Neutrophil (primary cell): Measurements from ENCODE around the gene BRI3.
A peak's percentile ranks its signal among the peaks of the same experiment; 100 is the strongest.

Experiments
- H3K27ac ChIP-seq: fragments of 200-600 bp; sonication (generic); 2 replicates; pipeline ENCODE4 v1.5.1; 2016; ENCODE audit warnings: mild to moderate bottlenecking, moderate library complexity
- H3K27me3 ChIP-seq: fragments of 200-600 bp; sonication (generic); 2 replicates; pipeline ENCODE4 v1.6.0; 2016; ENCODE audit warnings: mild to moderate bottlenecking
- H3K36me3 ChIP-seq: fragments of 200-600 bp; sonication (generic); 2 replicates; pipeline ENCODE4 v1.5.1; 2017
- H3K4me1 ChIP-seq, 2 experiments: fragments of 200-600 bp in 1 of 2; sonication (generic) in 1 of 2; 1 replicate in 1 of 2; 2 replicates in 1 of 2; pipeline versions ENCODE4 v1.5.1 to v1.6.1; 2013 to 2016; ENCODE audit warnings: low read depth in 1 of 2, low read length in 1 of 2, mild to moderate bottlenecking in 1 of 2, moderate library complexity in 1 of 2; ENCODE audit not compliant: control insufficient read depth in 1 of 2, insufficient read depth in 1 of 2
- H3K4me3 ChIP-seq, 2 experiments: fragments of 200-600 bp in 1 of 2; sonication (generic) in 1 of 2; 1 replicate in 1 of 2; 2 replicates in 1 of 2; pipeline ENCODE4 v1.5.1; 2013 to 2016; ENCODE audit warnings: low read depth in 1 of 2, low read length in 1 of 2, mild to moderate bottlenecking in 1 of 2, moderate library complexity in 1 of 2
- H3K9me3 ChIP-seq: fragments of 200-600 bp; sonication (generic); 2 replicates; pipeline ENCODE4 v1.5.1; 2016
- TF ChIP-seq, protein P1 (sequence below): fragments of 200-600 bp; sonication (generic); IDR thresholded peaks from 2 replicates; pipeline ENCODE4 v1.5.1; 2016; ENCODE audit warnings: antibody characterized with exemption

BRI3 gene

DNA sequence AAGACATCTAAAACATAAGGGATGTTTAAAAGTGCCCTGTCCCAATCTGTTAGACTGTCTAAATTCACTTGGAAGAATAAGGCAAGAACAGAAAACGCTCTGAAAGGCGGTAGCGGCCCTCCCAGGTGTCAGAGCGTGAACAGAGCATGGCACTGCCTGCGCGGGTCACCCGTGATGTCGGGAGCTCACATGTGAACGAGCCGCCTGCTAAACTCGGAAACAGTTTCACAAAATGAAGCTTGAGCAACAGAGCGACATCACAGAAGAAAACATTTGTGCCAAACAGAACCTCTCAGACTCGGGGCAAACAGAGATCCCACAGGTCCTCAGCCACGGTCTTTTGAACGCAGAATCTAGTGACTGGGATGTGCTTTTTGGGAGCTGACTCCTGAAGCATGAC is 12.8 kb downstream of the BRI3 start:
- Histone ChIP-seq H3K4me1 (peaks cover 16 to 19% of the 10 kb centered on the region in 2 experiments), H3K27me3 (no peaks in the 10 kb centered on the region), H3K27ac (peak overlapping the region; percentile 50), H3K4me3 (no peak overlapping the region), H3K36me3 (peaks cover 89% of the 10 kb centered on the region), H3K9me3 (no peaks in the 10 kb centered on the region)
- TF ChIP-seq, protein P1, sequence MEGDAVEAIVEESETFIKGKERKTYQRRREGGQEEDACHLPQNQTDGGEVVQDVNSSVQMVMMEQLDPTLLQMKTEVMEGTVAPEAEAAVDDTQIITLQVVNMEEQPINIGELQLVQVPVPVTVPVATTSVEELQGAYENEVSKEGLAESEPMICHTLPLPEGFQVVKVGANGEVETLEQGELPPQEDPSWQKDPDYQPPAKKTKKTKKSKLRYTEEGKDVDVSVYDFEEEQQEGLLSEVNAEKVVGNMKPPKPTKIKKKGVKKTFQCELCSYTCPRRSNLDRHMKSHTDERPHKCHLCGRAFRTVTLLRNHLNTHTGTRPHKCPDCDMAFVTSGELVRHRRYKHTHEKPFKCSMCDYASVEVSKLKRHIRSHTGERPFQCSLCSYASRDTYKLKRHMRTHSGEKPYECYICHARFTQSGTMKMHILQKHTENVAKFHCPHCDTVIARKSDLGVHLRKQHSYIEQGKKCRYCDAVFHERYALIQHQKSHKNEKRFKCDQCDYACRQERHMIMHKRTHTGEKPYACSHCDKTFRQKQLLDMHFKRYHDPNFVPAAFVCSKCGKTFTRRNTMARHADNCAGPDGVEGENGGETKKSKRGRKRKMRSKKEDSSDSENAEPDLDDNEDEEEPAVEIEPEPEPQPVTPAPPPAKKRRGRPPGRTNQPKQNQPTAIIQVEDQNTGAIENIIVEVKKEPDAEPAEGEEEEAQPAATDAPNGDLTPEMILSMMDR = no peak

DNA sequence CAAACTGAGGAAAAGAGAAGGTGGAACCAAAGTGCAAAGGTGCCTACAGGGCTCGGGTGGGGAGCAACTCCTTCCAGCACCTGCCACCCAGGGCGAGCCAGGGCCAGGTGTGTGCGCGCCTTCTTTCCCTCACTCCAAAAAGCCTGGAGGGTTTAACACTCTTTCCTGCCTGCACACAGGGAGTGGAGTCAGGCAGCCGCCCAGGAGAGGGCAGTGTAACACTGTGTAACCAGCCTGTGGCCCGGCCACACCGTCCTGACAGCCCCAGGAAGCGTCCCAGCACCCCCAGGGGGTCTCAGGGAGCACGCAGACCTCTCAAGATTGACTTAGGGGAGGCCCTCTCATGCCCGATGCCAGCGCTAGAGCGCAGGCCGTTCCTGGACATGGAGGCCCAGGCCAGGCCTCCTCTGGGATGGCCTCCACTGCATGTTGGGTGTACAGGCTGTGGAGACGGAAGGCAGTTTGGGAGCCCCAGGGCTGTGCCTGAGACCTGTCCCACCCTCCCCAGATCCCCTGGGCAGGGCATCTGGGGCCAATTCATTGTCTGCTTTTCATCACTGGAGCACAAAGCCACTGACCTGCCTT is 13.4 kb downstream of the BRI3 start:
- peaks cover 13% of the 10 kb centered on the region in 2 experiments for H3K4me1 ChIP-seq
- no peaks in the 10 kb centered on the region for H3K9me3 ChIP-seq
- H3K4me3 ChIP-seq = no peak overlapping the region
- peak overlapping the region; percentile 50 for H3K27ac ChIP-seq
- H3K27me3 ChIP-seq = no peaks in the 10 kb centered on the region
- H3K36me3 ChIP-seq = peaks cover 84% of the 10 kb centered on the region
- TF ChIP-seq, protein P1 = no peak

DNA sequence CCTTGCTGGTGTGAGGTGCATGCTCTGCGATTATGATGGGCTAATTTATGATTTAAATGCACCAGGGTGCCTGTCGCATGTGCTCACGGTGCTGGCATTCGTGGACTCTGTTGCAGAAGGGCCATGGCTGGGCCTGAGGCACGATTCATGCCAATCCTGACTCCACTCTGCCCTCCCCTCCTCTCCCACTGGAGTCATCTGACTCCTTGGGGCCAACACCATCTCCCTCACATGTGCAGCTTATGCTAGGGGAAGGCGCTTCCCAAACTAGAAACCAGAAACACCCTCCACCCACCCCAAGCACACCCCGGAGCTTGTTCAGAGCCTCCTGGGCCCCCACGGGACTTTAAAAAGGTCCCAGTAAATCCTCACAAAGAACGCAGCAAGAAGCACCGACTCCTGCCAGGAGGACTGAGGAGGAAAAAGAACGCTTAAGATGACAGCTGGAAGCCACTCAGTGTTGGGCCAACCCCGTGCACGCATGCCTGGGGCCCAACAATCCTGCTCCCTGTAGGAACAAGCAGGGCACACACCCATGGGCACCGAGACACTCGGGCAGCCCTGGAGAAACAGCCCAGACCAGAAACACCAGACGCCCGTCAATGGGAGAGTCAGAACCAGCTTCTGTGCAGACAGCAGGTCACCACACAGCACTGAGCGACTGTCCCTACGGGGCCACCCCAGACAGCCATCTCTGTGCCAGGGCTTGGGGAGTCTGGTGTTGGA is 14.1 kb downstream of the BRI3 start:
- Histone ChIP-seq H3K4me3 (no peak overlapping the region), H3K4me1 (peaks cover 13% of the 10 kb centered on the region in 2 experiments), H3K27ac (peak overlapping the region; percentile 50), H3K36me3 (peaks cover 88% of the 10 kb centered on the region), H3K9me3 (no peaks in the 10 kb centered on the region), H3K27me3 (no peaks in the 10 kb centered on the region)
- TF ChIP-seq, protein P1 = no peak

DNA sequence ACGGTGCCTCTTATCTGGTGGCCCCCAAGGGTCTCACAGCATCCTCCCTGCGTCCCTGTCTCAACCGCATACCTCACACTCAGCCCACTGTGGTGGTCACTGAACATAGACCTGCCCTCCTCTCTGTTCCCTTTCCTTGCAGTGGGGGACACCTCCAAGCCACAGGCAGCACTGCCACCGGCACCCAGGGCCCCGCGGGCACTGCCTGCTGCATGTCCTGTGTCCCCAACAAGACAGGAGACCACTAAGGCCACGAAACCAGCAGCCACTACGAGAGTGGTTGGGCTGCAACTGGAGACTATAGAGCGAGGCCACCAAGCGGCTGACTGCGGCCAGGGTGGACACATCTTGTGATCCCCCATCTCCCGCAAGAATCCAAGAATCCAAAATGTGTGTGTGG is 15.3 kb downstream of the BRI3 start:
- H3K9me3 ChIP-seq = no peaks in the 10 kb centered on the region
- H3K36me3 ChIP-seq = peaks cover 85% of the 10 kb centered on the region
- H3K4me3 ChIP-seq = no peak overlapping the region
- H3K4me1 ChIP-seq = peaks cover 13% of the 10 kb centered on the region in 2 experiments
- peak overlapping the region; percentile 25 for H3K27ac ChIP-seq
- H3K27me3 ChIP-seq = no peaks in the 10 kb centered on the region
- TF ChIP-seq, protein P1 = no peak

DNA sequence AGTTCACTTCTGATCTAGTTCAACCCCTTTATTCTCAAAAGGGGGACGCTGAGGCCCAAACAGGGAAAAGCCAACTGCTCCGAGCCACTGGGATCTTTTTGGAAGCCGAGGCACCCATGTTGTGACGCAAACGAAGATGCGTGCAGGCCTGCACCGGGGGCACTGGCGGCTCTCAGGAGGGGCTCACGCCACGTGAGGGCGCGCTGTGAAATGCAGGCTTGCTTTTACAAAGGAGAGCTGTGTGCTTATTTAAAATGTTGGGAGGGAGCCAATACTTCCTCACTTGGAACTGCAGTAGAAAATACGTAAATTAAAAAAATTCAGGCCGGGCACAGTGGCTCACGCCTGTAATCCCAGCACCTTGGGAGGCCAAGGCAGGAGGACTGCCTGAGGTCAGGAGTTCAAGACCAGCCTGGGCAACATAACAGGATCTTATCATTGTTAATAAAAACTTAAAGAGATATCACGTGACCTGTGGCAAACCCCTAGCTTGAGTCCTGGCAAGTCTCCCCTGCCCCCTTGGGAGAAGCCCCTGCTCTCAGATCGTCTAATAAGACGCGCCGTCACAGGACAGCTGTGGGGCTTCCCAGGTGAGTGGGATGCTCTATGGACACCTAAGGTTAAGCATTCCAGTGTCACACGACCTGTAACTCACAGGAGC is 16.3 kb downstream of the BRI3 start:
- Histone ChIP-seq H3K9me3 (no peaks in the 10 kb centered on the region), H3K36me3 (peaks cover 84% of the 10 kb centered on the region), H3K27ac (peak overlapping the region; percentile 25), H3K27me3 (no peaks in the 10 kb centered on the region), H3K4me1 (peaks cover 13% of the 10 kb centered on the region in 2 experiments), H3K4me3 (no peak overlapping the region)
- TF ChIP-seq, protein P1 = no peak
